Fibroblast of lung (primary cell): ENCODE results near the gene EEF2K. TPM values are rescaled to one million over a fixed set of nuclear protein-coding genes. Genes with fewer than 3 reads are reported as not detected.

Source experiments
- DNase-seq, 2 donors: peaks; one replicate each; pipeline versions ENCODE4 v3.0.0 to v3.0.0-alpha.2; 2010; ENCODE audit warnings: low read depth in 2 of 2
- H2AFZ ChIP-seq: 2 replicates; pipeline ENCODE4 v1.5.1; 2012; ENCODE audit warnings: low read length, control low read depth, inconsistent platforms
- H3K27ac ChIP-seq: 2 replicates; pipeline ENCODE4 v1.5.1; 2011; ENCODE audit warnings: low read length, control low read depth; ENCODE audit not compliant: insufficient read depth
- H3K27me3 ChIP-seq: 2 replicates; pipeline ENCODE4 v1.5.1; 2011; ENCODE audit warnings: mild to moderate bottlenecking, low read length; ENCODE audit not compliant: control insufficient read depth, insufficient read depth
- H3K36me3 ChIP-seq: 2 replicates; pipeline ENCODE4 v1.5.1; 2011; ENCODE audit warnings: low read length; ENCODE audit not compliant: control insufficient read depth, insufficient read depth
- H3K4me1 ChIP-seq: 2 replicates; pipeline ENCODE4 v1.5.1; 2011; ENCODE audit warnings: low read length; ENCODE audit not compliant: control insufficient read depth, insufficient read depth; ENCODE audit errors: extremely low read depth
- H3K4me2 ChIP-seq: 2 replicates; pipeline ENCODE4 v1.5.1; 2011; ENCODE audit warnings: low read length, control low read depth; ENCODE audit not compliant: insufficient read depth; ENCODE audit errors: extremely low read depth
- H3K4me3 ChIP-seq, 4 experiments: fragments of 200-600 bp in 1 of 4; sonication (generic) in 1 of 4; replicated peaks in 1 of 4; 2 replicates each; pipeline ENCODE4 v1.5.1; 2011 to 2016; ENCODE audit warnings: low read length in 4 of 4, low read depth in 3 of 4, mild to moderate bottlenecking in 3 of 4, control low read depth in 2 of 4, inconsistent platforms in 1 of 4, mixed read lengths in 1 of 4; ENCODE audit not compliant: insufficient read depth in 1 of 4; ENCODE audit errors: control extremely low read depth in 1 of 4
- H3K79me2 ChIP-seq: 2 replicates; pipeline ENCODE4 v1.5.1; 2012; ENCODE audit warnings: mild to moderate bottlenecking, low read length, inconsistent platforms; ENCODE audit not compliant: control insufficient read depth, insufficient read depth
- H3K9ac ChIP-seq: 2 replicates; pipeline ENCODE4 v1.5.1; 2011; ENCODE audit warnings: mild to moderate bottlenecking, low read length, control low read depth; ENCODE audit not compliant: insufficient read depth
- H3K9me3 ChIP-seq: 2 replicates; pipeline ENCODE4 v1.5.1; 2012; ENCODE audit warnings: low read depth, low read length; ENCODE audit not compliant: control insufficient read depth, insufficient read depth
- H4K20me1 ChIP-seq: 2 replicates; pipeline ENCODE4 v1.5.1; 2011; ENCODE audit warnings: low read length; ENCODE audit not compliant: control insufficient read depth, insufficient read depth; ENCODE audit errors: extremely low read depth
- EZH2 ChIP-seq: IDR thresholded peaks from 2 replicates; pipeline ENCODE4 v1.5.1; 2012; ENCODE audit warnings: low read length, control low read depth, mild to moderate bottlenecking; ENCODE audit errors: missing control alignments
- polyA plus RNA-seq, 2 donors: library from polyadenylated mRNA; depleted of rRNA in 1 of 2; stranded (reverse) in 1 of 2; unstranded in 1 of 2; fragments of >200 nt; gene quantifications; 2 replicates each; pipeline ENCODE4 v1.2.1, GENCODE V29; 2011 to 2012; ENCODE audit warnings: missing spikeins in 1 of 2
- total RNA-seq: library from RNA; depleted of rRNA; stranded (reverse); fragments of >200 nt; gene quantifications from 2 replicates; pipeline ENCODE4 v1.2.1, GENCODE V29; 2014
- TF ChIP-seq, protein P1 (sequence below), 2 donors: IDR thresholded peaks in 1 of 2; conservative IDR thresholded peaks in 1 of 2; 1 replicate in 1 of 2; 2 replicates in 1 of 2; pipeline ENCODE4 v1.5.1; 2011 to 2012; ENCODE audit warnings: low read length in 2 of 2, control low read depth in 1 of 2, inconsistent platforms in 1 of 2, low read depth in 1 of 2, mild to moderate bottlenecking in 1 of 2

The EEF2K gene
- total and polyA plus RNA-seq, 2 donors (not counting 1 experiment from before 2014, with no cell fraction given): 8.9 to 22.6 TPM

DNA sequence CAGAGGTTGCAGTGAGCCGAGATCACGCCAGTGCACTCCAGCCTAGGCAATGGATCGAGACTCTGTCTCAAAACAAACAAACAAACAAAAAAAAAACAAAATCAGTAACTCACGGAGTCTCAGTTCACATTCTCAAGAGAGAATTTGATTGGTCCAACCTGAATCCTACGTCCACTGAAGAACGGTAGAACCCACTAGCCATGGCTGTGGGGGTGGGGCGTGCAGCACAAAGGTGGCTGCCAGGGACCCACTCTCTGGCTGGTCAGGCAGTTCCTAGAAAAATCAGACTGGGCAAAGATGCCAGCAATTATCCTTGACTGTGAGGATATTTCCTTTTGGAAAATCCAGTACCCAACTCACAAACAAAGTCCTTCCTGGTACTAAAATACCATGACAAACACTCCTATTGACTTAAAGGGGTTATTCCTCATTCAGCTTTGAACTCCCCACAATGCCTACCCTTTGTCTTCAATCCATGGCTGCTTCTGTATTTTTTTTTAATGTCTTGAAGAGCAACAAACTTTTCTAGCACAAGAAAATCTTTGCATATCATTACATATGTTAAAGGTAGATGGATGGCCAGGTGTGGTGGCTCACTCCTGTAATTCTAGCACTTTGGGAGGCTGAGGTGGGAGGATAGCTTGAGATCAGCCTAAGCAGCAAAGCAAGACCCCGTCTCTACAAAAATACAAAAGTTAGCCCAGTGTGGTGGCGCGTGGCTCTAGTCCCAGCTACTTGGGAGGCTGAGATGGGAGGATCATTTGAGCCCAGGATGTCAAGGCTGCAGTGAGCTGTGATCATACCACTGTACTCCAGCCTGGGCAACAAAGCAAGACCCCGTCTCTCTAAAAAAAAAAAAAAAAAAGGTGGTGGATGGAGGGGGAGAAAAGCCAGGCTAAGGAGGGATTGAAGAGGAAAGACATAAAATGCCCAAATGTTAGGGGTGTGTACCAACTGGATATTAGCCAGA lies 87.3 kb downstream of the EEF2K start:
- Histone ChIP-seq H3K9me3 (no peaks in the 10 kb centered on the region), H3K4me2 (no peak overlapping the region), H3K36me3 (no peaks in the 10 kb centered on the region), H3K27ac (no peak overlapping the region), H3K9ac (no peak overlapping the region), H3K27me3 (no peaks in the 10 kb centered on the region), H3K79me2 (no peaks in the 10 kb centered on the region), H2AFZ (no peak overlapping the region), H3K4me1 (no peaks in the 10 kb centered on the region), H3K4me3 (no peak overlapping the region), H4K20me1 (no peaks in the 10 kb centered on the region)
- TF ChIP-seq EZH2: no peak
- TF ChIP-seq, protein P1, sequence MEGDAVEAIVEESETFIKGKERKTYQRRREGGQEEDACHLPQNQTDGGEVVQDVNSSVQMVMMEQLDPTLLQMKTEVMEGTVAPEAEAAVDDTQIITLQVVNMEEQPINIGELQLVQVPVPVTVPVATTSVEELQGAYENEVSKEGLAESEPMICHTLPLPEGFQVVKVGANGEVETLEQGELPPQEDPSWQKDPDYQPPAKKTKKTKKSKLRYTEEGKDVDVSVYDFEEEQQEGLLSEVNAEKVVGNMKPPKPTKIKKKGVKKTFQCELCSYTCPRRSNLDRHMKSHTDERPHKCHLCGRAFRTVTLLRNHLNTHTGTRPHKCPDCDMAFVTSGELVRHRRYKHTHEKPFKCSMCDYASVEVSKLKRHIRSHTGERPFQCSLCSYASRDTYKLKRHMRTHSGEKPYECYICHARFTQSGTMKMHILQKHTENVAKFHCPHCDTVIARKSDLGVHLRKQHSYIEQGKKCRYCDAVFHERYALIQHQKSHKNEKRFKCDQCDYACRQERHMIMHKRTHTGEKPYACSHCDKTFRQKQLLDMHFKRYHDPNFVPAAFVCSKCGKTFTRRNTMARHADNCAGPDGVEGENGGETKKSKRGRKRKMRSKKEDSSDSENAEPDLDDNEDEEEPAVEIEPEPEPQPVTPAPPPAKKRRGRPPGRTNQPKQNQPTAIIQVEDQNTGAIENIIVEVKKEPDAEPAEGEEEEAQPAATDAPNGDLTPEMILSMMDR (conservative IDR thresholded peaks at IDR 0.05 in 1 of 2, IDR thresholded peaks at IDR 0.05 in 1 of 2; ENCODE audit: low read depth in 1 of 2, low read length in 2 of 2): no peak
- DNase-seq: no peak

DNA sequence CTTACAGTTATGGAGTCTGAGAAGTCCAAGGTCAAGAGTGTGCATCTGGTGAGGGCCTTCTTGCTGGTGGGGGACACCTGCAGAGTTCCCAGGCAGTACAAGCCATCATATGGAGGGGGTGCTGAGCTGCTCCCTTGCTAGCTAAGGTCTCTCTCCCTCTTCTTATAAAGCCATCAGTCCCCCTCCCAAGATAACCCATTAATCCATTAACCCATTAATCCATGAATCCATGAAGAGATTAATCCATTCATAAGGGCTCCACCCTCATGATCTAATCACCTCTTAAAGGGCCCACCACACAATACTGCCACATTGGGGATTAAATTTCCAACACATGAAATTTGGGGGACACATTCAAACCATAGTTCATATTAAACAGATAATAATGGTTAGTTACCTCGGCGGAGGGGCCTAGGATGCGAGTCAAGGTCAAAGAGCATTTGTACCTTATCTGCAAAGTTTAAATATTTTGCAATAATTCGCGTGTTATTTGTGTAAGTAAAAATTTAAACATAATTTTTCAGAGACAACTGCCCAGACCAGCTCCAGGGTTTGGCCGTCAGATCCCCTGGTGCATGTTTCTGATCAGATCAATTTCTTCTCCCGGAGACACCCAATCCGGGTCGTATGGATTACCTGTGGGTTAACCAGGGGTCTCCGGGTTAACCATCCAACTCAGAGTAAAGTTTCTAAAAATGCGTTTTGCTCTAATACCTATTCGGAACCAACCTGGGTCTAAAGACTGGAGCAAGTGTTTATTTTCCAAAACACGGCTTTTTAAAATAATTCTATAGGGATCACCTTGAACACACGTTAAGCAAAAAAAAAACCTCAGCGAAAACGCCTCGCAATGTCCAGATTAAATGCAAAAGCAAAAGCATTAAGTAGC lies 90.4 kb downstream of the EEF2K start:
- Histone ChIP-seq H3K9me3 (no peaks in the 10 kb centered on the region), H3K36me3 (no peaks in the 10 kb centered on the region), H4K20me1 (peaks cover 4% of the 10 kb centered on the region), H3K79me2 (peaks cover 7% of the 10 kb centered on the region), H3K4me3 (peak overlapping the region; percentile 76 to 98 (median 89)), H3K4me2 (peak overlapping the region; percentile 95), H2AFZ (peak overlapping the region; percentile 83), H3K4me1 (no peaks in the 10 kb centered on the region), H3K9ac (peak overlapping the region; percentile 28), H3K27ac (peak overlapping the region; percentile 20), H3K27me3 (no peaks in the 10 kb centered on the region)
- no peak for TF ChIP-seq EZH2
- DNase-seq: peak in 1 of 2 donors; percentile 17

DNA sequence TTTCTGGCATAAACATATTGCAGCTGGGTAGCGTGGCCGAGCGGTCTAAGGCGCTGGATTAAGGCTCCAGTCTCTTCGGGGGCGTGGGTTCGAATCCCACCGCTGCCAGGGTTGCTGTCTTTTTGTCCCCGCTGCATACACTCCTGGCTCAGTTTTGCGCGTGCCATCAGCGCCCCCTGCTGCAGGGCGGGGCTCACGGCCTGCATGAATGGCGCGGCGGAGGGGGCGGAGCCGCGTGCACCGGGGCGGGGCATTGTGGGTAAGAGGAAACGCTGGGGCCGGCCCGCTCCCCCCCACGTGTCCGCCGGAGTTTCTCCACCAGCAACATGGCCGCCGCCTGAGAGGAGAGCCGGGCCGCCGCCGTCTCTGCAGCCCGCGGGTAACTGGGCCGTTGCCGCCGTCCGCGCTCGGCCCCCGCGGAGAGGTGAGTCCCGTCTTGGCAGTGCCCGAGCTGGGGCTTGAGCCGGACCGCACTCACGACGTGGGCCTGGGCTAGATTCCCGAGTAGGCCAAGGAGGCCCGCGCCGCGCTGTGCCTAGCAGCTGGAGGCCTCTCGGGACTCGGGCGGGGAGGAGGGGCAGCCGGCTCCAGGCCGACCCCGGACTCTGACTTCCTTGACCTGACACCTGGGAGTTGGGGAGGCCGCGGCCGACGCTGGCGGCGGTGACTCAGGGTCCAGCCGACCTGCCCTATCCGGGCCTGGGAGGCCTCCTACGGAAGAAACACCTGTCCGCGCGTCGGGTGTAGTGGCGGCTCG lies 91.2 kb downstream of the EEF2K start, which contains the start of gene POLR3E:
POLR3E (plus strand) TSS at position 296 of the 757 bp plus-strand sequence. CDS start 5,560 bp downstream, outside the sequence.
- peak; percentile 93 to 97 for DNase-seq
- Histone ChIP-seq H3K4me2 (peak within 1 kb of the TSS; percentile 95), H3K9ac (peak within 1 kb of the TSS; percentile 97), H3K9me3 (no peaks in the 10 kb centered on the region), H3K36me3 (peaks cover 4% of the 10 kb centered on the region), H4K20me1 (peaks cover 4% of the 10 kb centered on the region), H3K4me3 (peak within 1 kb of the TSS; percentile 87 to 98 (median 92)), H3K4me1 (no peaks in the 10 kb centered on the region), H3K79me2 (peaks cover 9% of the 10 kb centered on the region), H3K27me3 (no peaks in the 10 kb centered on the region), H2AFZ (peak within 1 kb of the TSS; percentile 83), H3K27ac (peak within 1 kb of the TSS; percentile 85)
- TF ChIP-seq, protein P1 (conservative IDR thresholded peaks at IDR 0.05 in 1 of 2, IDR thresholded peaks at IDR 0.05 in 1 of 2; ENCODE audit: low read depth in 1 of 2, low read length in 2 of 2): peak; percentile 67 to 74
- TF ChIP-seq EZH2: no peak
